HEK293 (cell line): ENCODE data around the gene C13orf46.

Source experiments
- BCL11A ChIP-seq: fragments of 450-650 bp; formaldehyde crosslinking; IDR thresholded peaks from 2 replicates; pipeline ENCODE4 v1.5.1; 2016; ENCODE audit warnings: low read depth, missing biosample characterization, missing genetic modification characterization
- BCL6B ChIP-seq: fragments of 450-650 bp; formaldehyde crosslinking; IDR thresholded peaks from 2 replicates; pipeline ENCODE4 v1.5.1; 2017; ENCODE audit warnings: missing biosample characterization, missing genetic modification characterization
- CTCF ChIP-seq: fragments of 450-650 bp; formaldehyde crosslinking; IDR thresholded peaks from 2 replicates; pipeline ENCODE4 v1.5.1; 2016; ENCODE audit warnings: missing biosample characterization, missing genetic modification characterization
- ZBTB48 ChIP-seq: fragments of 450-650 bp; formaldehyde crosslinking; IDR thresholded peaks from 2 replicates; pipeline ENCODE4 v1.5.1; 2016; ENCODE audit warnings: missing biosample characterization, missing genetic modification characterization
- ZNF518A ChIP-seq: fragments of 450-650 bp; formaldehyde crosslinking; conservative IDR thresholded peaks from 2 replicates; pipeline ENCODE4 v1.5.1; 2016; ENCODE audit warnings: low read depth, missing biosample characterization, missing genetic modification characterization
- ZNF600 ChIP-seq: fragments of 450-650 bp; formaldehyde crosslinking; IDR thresholded peaks from 2 replicates; pipeline ENCODE4 v1.5.1; 2016; ENCODE audit warnings: missing biosample characterization, missing genetic modification characterization
- ZNF768 ChIP-seq: fragments of 450-650 bp; formaldehyde crosslinking; IDR thresholded peaks from 2 replicates; pipeline ENCODE4 v1.5.1; 2018; ENCODE audit warnings: missing biosample characterization, mild to moderate bottlenecking, missing genetic modification characterization

- no peak for TF ChIP-seq BCL6B (tag by site-specific recombination)
- TF ChIP-seq CTCF = no peak
- TF ChIP-seq ZNF518A (tag by site-specific recombination) = no peak
- TF ChIP-seq ZNF600 = no peak
- no peak for TF ChIP-seq ZBTB48 (tag by site-specific recombination)
- no peak for TF ChIP-seq BCL11A (tag by site-specific recombination)
- TF ChIP-seq ZNF768 (tag by site-specific recombination) = no peak
These were observed 25.7 kb upstream of the C13orf46 start for GRCh38 chr13:113999618-113999910.
